ENCODE measurements around the gene AP4E1. TPM values are rescaled to one million over a fixed set of nuclear protein-coding genes. Genes with fewer than 3 reads are reported as not detected.
"Not testable (repeated sequence)": the region's sequence is repeated elsewhere in the genome, so short reads cannot be mapped to it uniquely, and the experiment has no call there.

Gene AP4E1
- total RNA-seq, 2 donors from 2014 or later = 9.9 to 10.7 TPM

DNA sequence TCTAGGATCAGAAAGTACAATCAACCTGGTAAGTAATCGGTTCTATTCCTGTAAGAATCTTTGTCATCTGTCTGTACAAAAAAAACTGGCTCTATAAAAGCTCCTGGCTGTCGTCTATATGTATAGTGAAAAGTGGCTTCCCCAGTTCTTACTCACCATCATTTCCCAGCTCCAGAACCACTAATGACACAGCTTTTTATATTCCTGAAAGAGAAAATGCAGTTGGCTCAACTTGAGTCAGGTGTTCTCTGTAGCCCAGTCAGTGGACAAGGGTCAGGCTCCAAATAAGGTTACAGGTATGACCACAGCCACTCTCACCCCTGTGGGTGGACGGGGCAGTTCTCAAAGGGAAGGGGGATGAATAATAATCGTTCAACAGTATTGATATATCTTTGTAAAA is 85.1 kb downstream of the AP4E1 start:
- no peak for DNase-seq
- no peak for ATAC-seq
- intact Hi-C loops (cut with DNase I, micrococcal nuclease) = no loop called here

DNA sequence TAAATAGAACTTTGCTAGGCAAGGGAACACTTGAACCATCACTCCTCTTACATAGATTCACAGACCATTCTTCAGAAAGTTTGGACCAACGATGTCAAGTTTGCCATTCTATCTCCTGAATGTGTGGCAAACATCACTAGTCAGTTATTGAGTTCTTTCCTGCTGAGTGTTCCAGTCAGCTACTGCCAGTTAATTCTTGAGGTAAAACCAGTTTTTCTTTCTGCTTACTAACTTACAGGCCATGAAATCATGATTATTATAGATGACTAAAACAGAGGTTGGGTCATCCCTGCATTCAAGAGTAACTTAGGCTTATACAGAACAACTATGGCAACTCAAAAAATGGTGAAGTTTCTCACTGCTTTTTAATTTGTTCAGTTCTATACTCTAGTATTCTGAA is 88.2 kb downstream of the AP4E1 start:
- DNase-seq (no peak), ATAC-seq (no peak)
- intact Hi-C loops (cut with DNase I, micrococcal nuclease) = no loop called here

DNA sequence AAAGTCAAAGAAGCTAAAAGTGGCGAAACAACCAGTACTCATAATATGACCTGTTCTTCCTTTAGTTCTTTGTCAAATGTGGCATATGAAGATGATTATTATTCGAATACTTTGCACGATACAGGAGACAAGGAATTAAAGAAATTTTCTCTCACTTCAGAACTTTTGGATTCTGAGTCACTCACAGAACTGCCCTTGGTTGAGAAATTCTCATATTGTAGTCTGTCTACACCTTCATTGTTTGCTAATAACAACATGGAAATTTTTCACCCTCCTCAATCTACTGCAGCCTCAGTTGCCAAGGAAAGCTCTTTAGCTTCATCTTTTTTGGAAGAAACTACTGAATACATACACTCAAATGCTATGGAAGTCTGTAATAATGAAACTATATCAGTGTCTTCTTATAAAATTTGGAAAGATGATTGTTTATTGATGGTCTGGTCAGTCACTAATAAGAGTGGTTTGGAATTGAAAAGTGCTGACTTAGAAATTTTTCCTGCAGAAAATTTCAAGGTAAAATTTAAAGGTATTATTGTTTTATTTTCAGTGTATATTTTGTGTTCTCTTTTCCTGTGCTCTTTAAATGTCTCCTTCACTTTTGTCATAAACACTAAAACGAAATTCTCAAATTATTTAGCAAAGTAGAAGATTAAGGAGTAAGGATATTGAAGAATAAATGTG is 89.0 kb downstream of the AP4E1 start:
- DNase-seq = no peak
- ATAC-seq = no peak
- intact Hi-C loops (cut with DNase I, micrococcal nuclease) = no loop called here

DNA sequence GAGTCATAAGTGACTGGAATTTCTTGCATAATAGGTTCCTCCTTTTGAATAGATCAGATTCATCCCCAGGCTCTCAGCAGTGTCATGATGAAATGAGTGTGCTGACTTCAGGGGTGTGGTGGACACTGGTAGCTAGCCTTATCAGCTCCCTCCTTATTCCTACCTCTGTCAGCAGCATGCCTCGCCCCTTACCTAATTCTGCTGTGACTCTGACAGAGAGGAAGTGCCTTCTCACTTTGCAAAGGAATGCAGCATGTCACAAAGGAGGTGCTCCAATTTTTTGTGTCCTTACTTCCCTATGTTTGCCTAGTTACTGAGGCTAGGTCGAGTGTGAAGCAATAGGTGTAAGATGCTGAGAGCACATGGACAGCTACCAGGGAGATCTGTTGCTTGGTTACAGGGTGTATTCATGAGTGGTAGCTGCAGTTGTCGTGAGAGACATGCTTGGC is 95.6 kb downstream of the AP4E1 start:
- DNase-seq = no peak
- intact Hi-C loops (cut with DNase I, micrococcal nuclease) = no loop called here
- ATAC-seq = peak; percentile 42

DNA sequence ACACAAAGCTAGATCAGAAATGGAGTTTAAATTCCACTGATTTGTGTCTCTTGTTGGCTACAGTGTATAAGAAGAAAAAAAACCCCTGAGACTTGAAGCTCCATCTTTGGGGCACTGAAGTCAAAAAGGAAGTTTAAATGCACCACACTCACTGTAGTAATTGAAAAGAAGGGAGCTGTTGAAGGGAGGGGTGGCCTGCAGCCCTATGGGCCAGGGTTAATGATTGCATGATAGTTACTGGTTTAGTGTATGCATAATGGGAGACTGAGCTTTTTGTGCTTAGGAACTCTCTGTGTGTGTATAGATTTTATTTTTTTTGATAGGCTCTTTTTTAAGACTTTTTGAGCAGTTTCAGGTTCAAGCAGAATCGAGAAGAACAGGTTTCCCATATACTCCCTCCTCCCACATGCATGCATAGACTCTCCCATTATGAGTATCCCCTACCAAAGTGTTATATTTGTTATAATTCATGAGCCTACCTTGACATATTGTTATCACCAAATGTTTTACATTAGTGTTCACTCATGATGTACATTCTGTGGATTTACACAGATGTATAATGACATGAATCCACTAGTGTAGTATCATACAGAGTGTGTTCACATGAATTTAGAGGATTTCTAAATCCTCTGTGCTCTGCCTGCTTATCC is 98.0 kb downstream of the AP4E1 start:
- ATAC-seq (peak; percentile 80), DNase-seq (no peak)
- intact Hi-C loops (cut with DNase I, micrococcal nuclease) = no loop called here

DNA sequence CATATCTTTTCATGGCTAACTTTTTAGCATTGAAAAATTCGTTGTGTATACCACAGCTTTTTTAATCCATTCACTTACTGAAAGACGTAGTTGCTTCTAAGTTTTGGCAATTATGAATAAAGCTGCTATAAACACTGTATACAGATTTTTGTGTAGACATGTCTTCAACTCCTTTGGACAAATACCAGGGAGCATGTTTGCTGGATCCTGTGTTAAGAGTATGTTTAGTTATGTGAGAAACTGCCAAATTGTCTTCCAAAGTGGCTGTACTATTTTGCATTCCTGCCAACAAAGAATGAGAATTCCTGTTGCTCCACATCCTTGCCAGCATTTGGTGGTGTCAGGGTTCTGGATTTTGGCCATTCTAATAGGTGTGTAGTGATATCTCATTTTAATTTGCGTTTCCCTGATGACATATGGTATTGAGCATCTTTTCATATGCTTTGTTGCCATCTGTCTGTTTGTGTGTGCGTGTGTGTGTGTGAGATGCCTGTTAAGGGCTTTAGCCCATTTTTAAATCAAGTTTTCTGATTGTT is 98.7 kb downstream of the AP4E1 start:
- DNase-seq (no peak), ATAC-seq (no peak)
- intact Hi-C loops (cut with DNase I, micrococcal nuclease) = no loop called here

DNA sequence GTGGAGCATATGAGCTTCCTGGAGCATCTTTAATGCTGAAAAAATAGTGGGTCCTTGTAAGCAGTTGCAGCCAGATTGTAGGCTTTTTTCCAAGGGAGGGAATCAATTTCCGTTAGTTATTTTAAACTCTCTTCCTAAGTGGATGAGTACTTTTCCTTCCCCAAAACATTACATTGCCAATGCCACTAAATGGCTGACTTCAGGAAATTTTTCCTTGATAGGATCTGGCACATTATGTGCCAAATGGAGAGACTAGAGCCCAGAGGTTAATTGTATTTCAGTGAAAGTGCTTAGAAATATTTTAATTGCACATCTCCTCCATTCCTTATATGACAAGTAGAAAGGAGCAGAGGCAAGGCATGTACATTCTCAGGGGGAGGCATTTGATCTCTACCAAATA is 102.7 kb downstream of the AP4E1 start:
- no peak for ATAC-seq
- intact Hi-C loops (cut with DNase I, micrococcal nuclease) = no loop called here
- DNase-seq = no peak

DNA sequence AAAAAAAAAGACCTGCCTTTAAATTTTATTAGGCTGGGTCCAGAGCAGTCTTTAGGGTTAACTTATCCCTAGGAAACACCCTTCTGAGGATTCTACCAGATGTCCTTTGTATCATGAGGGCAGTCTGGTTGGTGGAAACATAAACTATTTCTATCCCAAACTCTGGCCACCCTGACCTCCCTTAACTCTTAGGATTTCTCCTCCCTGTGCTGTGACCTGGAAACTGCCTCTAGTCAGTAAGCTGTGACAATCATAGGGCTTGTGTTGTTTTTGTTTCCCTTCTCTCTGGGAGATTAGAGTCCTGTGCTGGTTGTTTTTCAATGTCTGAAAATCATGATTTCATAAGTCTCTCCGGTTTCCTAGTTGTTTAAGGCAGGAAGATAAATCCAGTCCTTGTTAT is 108.1 kb downstream of the AP4E1 start:
- intact Hi-C loops (cut with DNase I, micrococcal nuclease) = no loop called here
- ATAC-seq = no peak
- no peak for DNase-seq

DNA sequence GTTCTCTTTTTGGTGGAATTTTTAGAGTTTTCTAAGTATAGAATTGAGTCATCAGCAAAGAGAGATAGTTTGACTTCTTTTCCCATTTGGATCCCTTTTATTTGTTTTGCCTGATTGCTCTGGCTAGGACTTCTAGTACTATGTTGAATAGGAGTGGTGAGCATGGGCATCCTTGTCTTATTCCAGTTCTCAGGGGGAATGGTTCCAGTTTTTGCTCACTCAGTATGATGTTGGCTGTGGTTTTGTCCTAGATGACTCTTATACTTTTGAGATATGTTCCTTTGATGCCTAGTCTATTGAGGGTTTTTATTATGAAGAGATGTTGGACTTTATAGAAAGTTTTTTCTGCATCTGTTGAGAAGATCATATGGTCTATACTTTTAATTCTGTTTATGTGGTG is 113.7 kb downstream of the AP4E1 start:
- ATAC-seq = no peak
- no peak for DNase-seq
- intact Hi-C loops (cut with DNase I, micrococcal nuclease) = no loop called here

DNA sequence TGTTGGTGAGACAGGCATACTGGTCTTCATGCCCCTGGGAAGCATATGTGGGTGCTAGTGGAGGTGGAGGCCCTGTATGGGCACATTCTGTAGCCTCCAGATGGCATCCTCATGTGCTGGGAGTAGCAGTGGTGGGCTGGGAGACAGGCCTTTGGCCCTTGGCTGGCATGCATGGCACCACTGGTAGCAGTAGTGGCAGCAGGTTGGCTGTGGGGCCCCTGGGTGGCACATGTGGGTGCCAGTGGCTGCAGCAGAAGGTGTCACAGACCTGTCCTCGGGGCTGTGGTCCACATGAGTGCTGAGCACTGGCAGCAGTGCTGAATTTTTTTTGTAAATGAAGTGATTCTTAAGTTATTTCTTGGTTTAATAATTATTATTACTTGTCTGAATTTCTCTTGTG is 115.0 kb downstream of the AP4E1 start:
- intact Hi-C loops (cut with DNase I, micrococcal nuclease) = no loop called here
- DNase-seq (no peak), ATAC-seq (no peak)

DNA sequence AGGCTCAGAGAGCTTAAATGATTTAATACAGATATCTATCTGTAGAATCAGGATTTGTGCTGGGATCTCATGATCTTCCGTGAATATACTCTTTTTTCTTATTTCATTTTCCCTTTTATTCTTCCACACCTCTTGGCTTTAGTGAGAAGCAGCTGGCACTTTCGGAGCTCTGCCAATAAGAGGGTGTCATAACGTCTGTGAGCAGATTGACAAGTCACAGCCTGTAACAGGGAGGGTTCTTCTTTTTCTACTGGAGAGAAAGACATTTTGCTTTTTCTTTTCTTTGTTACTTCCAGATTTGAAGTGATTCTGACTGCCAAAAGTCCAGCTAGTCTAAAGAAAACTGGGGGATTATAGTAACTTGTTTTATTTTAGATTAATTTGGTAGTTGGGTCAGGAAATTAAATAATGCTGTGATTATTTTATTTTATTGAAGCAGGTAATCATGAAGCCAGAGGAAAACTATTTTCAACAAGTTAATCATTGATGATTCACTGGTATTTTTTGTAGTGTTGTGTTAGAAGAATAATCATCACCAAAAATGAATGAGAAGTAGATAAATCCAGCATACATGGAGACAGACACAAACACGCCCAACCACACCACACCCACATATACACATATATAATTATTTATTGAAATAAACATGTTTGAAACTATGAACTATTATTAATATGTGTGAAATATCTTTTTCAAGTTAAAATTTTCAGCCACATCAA is 116.4 kb downstream of the AP4E1 start:
- intact Hi-C loops (cut with DNase I, micrococcal nuclease) = no loop called here
- ATAC-seq (no peak), DNase-seq (no peak)

DNA sequence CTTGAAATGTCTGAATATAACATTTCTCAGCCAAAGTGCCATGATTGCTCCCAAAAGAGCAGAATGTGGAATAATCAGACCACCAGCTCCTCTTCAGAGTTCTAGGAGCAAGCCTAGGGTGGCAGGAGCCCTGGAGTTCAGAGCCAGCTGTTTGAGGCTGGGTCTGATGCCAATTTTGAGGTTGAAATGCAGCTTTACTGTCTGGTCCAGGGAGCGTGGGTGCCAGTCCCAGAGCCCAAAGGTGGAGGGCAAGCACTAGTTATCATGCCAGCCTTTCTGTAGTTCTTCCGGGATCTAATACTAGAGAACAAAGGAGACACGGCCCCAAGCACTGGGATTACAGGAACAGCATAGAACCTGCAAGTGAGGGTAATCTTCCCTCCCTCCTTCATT is 117.0 kb downstream of the AP4E1 start:
- no peak for DNase-seq
- no peak for ATAC-seq
- intact Hi-C loops (cut with DNase I, micrococcal nuclease) = no loop called here

DNA sequence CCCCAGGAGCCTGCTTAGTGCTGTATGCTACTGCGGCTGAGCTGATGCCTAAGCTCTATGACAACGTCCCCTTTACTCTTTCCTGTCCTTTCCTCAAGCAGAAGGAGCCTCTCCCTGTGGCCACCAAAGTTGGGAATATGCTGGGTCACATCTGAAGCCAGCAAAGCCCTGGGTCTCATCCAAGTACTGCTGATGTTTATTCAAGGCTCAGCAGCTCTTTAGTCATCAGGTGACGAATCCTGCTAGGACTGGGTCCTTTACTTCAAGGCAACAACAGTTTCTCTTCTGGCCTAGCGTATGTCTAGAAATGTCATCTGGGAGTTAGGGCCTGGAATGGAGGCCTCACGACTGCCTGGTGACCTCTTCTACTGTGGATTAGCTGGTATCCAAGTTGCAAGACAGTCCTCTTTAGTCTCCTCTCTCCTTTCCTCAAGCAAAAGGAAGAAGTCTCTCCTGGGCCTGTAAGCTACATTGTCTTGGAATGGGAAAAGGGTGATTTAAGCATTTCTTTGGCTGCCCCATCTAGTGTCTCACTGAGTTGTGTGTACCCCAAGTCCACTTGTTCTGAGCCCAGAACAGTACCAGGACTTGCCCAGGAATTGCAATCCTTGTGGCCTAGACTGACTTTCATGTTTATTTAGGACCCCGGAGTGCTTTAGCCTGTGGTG is 122.3 kb downstream of the AP4E1 start:
- no peak for DNase-seq
- intact Hi-C loops (cut with DNase I, micrococcal nuclease) = no loop called here
- no peak for ATAC-seq

DNA sequence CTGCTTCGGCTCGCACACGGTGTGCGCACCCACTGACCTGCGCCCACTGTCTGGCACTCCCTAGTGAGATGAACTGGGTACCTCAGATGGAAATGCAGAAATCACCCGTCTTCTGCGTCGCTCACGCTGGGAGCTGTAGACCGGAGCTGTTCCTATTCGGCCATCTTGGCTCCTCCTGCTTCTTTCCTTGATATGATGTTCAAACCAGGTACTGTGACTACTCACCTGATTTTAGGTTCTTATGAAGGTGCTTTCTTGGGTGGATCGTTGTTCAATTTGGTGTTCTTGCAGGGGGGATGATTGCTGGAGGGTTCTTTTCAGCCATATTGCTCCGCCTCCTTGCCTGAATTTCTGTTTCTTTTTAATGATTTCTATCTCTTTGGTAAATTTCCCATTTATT is 129.0 kb downstream of the AP4E1 start:
- DNase-seq; ATAC-seq; intact Hi-C loops (cut with DNase I, micrococcal nuclease): not testable (repeated sequence)

DNA sequence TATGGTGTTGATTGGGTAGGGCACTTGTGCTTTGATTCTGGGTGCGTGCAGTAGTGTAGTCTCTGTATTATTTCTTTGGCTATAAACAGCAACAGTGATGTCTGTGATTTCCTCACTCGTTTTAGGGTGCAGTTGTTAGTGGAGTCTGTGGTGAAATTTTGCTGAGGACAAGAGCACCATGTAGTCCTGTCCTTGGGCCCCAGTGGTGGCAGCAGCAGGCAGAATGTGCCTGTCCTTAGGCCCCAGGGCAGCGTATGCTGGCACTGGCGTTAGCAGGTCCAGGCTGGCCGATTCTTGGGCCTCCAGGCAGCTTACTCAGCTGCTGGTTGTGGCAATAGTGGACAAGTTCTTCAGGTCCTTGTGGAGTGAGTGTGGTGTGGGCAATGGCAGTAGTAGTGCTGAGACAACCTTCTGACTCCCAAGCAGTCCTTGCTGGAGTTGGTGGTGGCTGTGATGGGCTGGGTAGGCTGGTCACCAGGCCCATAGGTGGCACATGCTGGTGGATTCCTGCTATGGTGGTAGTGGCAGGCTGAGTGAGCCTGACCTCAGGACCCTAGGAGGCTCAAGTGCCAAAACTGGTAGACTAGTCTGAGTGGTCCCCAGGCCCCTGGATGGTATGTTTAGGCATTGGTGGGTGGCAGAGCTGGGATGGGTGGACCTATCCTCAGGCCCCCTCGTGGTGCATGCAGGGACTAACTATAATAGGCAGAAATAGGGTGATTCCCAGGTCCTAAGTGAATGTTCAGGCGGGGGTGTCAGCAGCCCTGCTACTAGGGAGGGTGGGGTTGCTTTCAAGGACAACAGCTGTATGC is 129.9 kb downstream of the AP4E1 start:
- ATAC-seq = peak; percentile 9
- DNase-seq = no peak
- intact Hi-C loops (cut with DNase I, micrococcal nuclease) = no loop called here

DNA sequence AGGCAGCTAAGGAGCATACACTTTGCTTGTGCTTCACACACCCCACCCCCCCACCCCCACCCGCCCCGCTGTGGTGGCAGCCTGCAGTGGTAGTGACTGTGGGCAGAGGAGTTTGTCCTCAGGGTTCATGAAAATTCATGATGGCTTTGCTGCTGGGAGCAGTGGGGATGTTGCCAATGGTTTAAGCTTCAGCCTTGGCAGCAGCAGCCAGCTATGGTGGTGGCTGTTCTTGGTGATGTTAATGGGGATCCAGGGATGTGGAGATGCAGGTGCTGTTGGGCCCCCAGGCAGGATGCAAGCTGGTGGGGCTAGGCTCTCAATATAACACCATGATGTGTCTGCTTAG is 130.5 kb downstream of the AP4E1 start:
- DNase-seq (no peak), ATAC-seq (no peak)
- intact Hi-C loops (cut with DNase I, micrococcal nuclease) = no loop called here

DNA sequence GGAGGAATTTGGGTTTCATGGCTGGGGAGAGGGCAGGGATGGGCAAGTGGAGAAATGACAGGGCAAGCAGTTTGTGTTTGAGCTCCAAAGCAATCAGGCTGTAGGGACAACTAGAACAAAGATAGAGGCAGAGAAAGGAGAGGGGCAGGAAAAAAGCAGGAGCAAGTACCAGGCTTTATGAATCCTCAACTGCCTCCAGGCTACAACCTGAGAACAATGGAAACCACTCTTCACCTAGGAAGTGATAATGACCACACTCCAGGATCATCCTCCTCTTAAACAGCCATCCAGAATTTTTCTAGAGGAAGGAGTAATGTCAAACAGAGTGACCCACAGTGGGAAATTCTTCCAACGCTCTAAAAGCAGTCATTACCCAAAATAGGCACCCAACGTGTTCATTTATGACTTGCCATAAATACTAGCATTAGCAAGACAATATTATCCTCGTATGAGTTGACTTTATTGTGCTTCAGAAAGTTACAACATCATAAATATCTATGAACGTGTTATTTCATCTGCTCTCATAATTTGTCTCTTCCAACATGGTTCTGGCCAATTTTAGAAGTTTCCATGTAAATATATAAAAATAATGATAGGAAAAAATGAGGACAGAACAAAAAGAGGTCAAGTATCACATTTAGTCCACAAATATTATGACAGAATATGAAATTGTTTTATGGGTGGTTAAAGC is 135.7 kb downstream of the AP4E1 start:
- intact Hi-C loops (cut with DNase I, micrococcal nuclease) = no loop called here
- ATAC-seq = no peak

DNA sequence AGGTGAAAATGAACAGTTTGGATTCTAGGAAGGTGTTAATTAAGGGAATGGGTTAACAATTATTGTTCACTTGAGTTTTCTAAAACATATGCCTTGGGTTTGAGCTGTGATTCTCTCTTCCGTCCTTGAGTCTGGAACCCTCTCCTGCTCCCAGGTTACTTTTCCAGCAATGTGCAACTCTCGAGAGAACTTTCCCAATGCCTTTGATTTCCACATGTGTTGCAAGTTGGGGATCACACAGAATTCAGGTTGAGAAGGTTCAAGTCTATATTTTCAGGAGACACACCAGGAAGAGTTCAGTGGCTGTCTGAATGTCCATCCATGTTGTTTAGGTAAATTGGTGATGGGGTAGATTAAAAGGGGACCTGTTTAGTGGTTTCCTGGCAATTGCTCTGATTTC is 137.5 kb downstream of the AP4E1 start:
- no peak for ATAC-seq
- intact Hi-C loops (cut with DNase I, micrococcal nuclease) = no loop called here
- no peak for DNase-seq

More for the DNA sequence above, 135.7 kb downstream of the AP4E1 start:
- DNase-seq = no peak
